NCI-H69 (cell line): ENCODE data around the gene SP110.
"Not testable (repeated sequence)": the region's sequence is repeated elsewhere in the genome, so short reads cannot be mapped to it uniquely, and the experiment has no call there.

Experiments
- DNase-seq: peaks from one replicate; lab custom pipeline; 2025; lab: John Stamatoyannopoulos, UW

Gene SP110

DNA sequence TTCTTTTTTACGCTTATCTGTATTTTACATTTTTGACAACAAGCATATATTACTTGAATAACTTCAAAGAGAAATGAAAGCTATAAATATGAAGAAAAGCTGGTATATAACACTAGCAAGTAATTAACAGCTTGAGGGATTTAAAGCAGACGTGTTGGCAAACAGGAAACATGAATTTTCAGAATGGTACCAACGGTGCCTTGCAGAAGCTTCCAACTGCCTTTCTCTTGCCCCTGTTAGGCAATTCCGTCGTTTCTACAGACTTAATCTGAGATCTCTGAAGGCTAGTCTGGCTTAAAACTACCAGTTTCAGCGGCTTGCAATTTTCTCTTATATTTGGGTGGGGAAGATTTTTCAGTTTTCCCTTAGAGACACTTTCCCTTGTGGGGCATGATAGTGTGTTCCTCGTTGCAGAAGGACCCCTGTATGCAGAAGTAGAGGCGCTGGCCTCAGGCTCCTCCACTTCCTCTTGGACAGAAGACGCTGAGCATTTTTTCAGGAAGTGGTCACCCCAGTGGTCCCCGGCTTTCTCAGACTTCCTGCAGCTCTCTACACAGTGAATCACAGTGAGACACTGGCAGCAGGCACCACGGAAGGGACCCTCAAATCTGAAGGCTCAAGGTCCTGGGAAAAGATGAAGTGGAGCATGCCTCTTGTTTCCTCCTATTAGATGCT, 94.9 kb downstream of the SP110 start:
- no peak for DNase-seq

GRCh38 chr2:230124235-230124634, 95.5 kb downstream of the SP110 start:
- no peak for DNase-seq

DNA sequence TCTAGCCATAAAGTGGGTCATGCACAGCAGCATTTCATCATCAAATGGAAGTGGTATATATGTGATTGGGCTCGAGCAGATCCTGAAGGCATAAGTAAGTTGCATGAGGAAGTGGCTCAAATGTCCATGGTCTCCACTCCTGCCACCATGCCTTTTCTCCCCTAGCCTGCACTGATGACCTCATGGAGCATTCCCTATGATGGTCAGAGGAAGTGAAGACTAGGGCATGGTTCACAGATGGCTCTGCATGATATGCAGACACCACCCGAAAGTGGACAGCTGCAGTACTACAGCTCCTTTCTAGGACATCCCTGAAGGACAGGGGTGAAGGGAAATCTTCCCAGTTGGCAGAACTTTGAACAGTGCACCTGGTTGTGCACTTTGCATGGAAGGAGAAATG, 99.4 kb downstream of the SP110 start:
- not testable (repeated sequence) for DNase-seq

DNA sequence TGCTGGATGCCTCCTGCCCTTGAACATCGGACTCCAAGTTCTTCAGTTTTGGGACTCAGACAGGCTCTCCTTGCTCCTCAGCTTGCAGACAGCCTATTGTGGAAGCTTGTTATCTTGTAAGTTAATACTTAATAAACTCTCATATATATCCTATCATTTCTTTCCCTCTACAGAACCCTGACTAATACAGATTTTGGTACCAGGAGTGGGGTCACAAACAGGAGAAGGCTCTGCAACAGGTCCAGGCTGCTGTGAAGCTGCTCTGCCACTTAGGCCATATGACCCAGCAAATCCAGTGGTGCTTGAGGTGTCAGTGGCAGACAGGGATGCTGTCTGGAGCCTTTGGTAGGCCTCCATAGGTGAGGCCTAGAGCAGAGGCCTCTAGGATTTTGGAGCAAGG, 100.0 kb downstream of the SP110 start:
- not testable (repeated sequence) for DNase-seq
